Measurements from ENCODE around the gene TTPAL.

TTPAL gene

GRCh38 chr20:44483112-44483511 lies 7.4 kb downstream of the TTPAL start:
- CTCF ChIA-PET = interaction anchor here (1.2 to 1.4 kb wide), 3 partner anchors 11 to 126 kb away, joined by 3 to 4 read pairs (median 3); no protein-coding TSS in a partner anchor
- DNase-seq (ENCODE audit: low spot score) = no peak
- no peak for TF ChIP-seq CTCF (conservative IDR thresholded peaks at IDR 0.05; ENCODE audit: low read depth)
- no peak overlapping the region for H3K27ac ChIP-seq
- POLR2A ChIA-PET (ENCODE audit: low non-redundant PET) = no interaction called here

GRCh38 chr20:44485078-44485829 lies 9.6 kb downstream of the TTPAL start:
- no peak overlapping the region for H3K27ac ChIP-seq
- DNase-seq (ENCODE audit: low spot score) = no peak
- no peak for TF ChIP-seq CTCF (conservative IDR thresholded peaks at IDR 0.05; ENCODE audit: low read depth)
- ChIA-PET POLR2A (ENCODE audit: low non-redundant PET) (no interaction called here), CTCF (interaction anchor here (0.6 kb wide), 2 partner anchors 127 to 131 kb away, joined by 3 to 4 read pairs; no protein-coding TSS in a partner anchor)

DNA sequence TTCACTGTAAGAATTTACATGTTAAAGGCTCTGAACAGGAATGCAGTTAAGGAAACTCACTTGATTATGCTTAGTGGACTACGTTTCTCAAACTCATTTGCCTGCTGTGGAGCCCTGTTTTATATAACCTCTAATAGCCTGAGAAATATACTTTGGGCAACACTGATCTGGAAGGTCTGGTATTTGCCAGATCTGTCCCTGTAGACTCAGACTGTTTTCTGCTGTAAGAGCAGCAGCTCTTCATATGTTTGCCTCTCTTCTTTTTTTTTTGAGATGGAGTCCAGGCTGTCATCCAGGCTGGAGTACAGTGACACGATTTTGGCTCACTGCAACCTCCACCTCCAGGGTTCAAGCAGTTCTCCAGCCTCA lies 10.1 kb downstream of the TTPAL start:
- ChIA-PET POLR2A (ENCODE audit: low non-redundant PET) (no interaction called here), CTCF (no interaction called here)
- no peak overlapping the region for H3K27ac ChIP-seq
- TF ChIP-seq CTCF (conservative IDR thresholded peaks at IDR 0.05; ENCODE audit: low read depth) = no peak
- no peak for DNase-seq (ENCODE audit: low spot score)

- DNase-seq (ENCODE audit: low spot score) = no peak
- TF ChIP-seq CTCF (conservative IDR thresholded peaks at IDR 0.05; ENCODE audit: low read depth) = no peak
- CTCF ChIA-PET = interaction anchor here (1.3 kb wide), 1 partner anchor 195 kb away, joined by 3 read pairs; no protein-coding TSS in a partner anchor
- H3K27ac ChIP-seq = no peak overlapping the region
- POLR2A ChIA-PET (ENCODE audit: low non-redundant PET) = no interaction called here
Measured at GRCh38 chr20:44488551-44488950, 12.9 kb downstream of the TTPAL start.

DNA sequence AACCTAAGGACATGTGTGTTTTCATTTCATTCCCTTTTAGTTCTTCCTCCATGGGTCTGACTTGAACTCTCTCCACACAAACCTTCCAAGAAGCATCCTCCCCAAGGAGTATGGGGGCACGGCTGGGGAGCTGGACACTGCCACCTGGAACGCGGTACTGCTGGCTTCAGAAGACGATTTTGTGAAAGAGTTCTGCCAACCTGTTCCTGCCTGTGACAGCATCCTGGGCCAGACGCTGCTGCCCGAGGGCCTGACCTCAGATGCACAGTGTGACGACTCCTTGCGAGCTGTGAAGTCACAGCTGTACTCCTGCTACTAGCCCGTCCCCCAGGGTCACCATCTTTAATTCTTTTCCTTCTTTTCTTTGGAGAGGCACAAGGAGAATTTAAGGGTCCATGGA lies 13.5 kb downstream of the TTPAL start:
- no peak overlapping the region for H3K27ac ChIP-seq
- POLR2A ChIA-PET (ENCODE audit: low non-redundant PET) = no interaction called here
- TF ChIP-seq CTCF (conservative IDR thresholded peaks at IDR 0.05; ENCODE audit: low read depth) = no peak
- CTCF ChIA-PET = interaction anchor here (1.3 kb wide), 1 partner anchor 194 kb away, joined by 3 read pairs; no protein-coding TSS in a partner anchor
- no peak for DNase-seq (ENCODE audit: low spot score)

DNA sequence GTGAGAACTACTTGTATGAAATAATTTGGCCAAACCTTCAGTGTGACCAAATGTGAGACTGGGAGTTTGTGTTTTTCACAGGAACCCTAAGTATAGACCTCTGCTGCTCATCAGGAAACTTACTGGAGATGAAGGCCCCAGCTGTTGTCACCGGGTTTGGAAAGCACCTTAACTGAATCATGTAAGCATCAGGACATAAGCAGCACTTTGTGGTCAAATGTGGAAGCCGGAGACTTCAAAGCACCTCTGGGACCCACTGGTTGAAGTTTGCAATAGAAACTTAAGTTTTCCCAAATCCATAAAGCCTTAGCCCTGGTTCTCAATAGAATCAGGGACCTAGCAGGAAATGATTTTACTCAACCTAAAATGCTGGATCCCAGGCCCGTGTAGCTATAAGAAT lies 14.3 kb downstream of the TTPAL start:
- DNase-seq (ENCODE audit: low spot score) = no peak
- POLR2A ChIA-PET (ENCODE audit: low non-redundant PET) = no interaction called here
- TF ChIP-seq CTCF (conservative IDR thresholded peaks at IDR 0.05; ENCODE audit: low read depth) = no peak

More for the DNA sequence above, 14.3 kb downstream of the TTPAL start:
- H3K27ac ChIP-seq = no peak overlapping the region
- CTCF ChIA-PET = interaction anchor here (1.3 kb wide), 1 partner anchor 194 kb away, joined by 3 read pairs; no protein-coding TSS in a partner anchor
